Ascending aorta (tissue), 2 donors: ENCODE measurements around the gene PHACTR2. TPM values are rescaled to one million over a fixed set of nuclear protein-coding genes. Genes with fewer than 3 reads are reported as not detected.

Experiments
- DNase-seq, 2 donors: peaks; one replicate each; pipeline ENCODE4 v3.0.0-alpha.2; 2019; ENCODE audit warnings: low spot score in 2 of 2
- H3K27ac ChIP-seq, 2 donors: fragments of 200-600 bp; sonication (generic); one replicate each; pipeline ENCODE4 v1.5.1; 2016 to 2017; ENCODE audit warnings: mild to moderate bottlenecking in 1 of 2
- H3K27me3 ChIP-seq: fragments of 200-600 bp; sonication (generic); one replicate; pipeline ENCODE4 v1.5.1; 2017
- H3K36me3 ChIP-seq, 2 donors: fragments of 200-600 bp; sonication (generic); one replicate each; pipeline ENCODE4 v1.5.1; 2016
- H3K4me1 ChIP-seq, 2 donors: fragments of 200-600 bp; sonication (generic); one replicate each; pipeline ENCODE4 v1.5.1; 2016 to 2017; ENCODE audit warnings: mild to moderate bottlenecking in 1 of 2
- H3K4me3 ChIP-seq, 2 donors: fragments of 200-600 bp; sonication (generic); one replicate each; pipeline ENCODE4 v1.5.1; 2016 to 2017; ENCODE audit warnings: mild to moderate bottlenecking in 1 of 2
- H3K9me3 ChIP-seq, 2 donors: fragments of 200-600 bp; sonication (generic); one replicate each; pipeline ENCODE4 v1.5.1; 2016
- intact Hi-C: fragments of 100-400 bp; cut with DNase I; formaldehyde crosslinking; loops from one replicate; pipeline ENCODE4 v1.15.1; 2023
- total RNA-seq: library from RNA; depleted of rRNA; stranded (reverse); fragments of >200 nt; gene quantifications from one replicate; pipeline ENCODE4 v1.1.0, GENCODE V29; 2016
- TF ChIP-seq, protein P1 (sequence below), 3 experiments: fragments of 200-600 bp in 2 of 3; fragments of 450-650 bp in 1 of 3; sonication (generic) in 2 of 3; IDR thresholded peaks; one replicate each; pipeline ENCODE4 v1.5.1; 2016 to 2019; ENCODE audit warnings: antibody characterized with exemption in 3 of 3, mild to moderate bottlenecking in 1 of 3, moderate library complexity in 1 of 3

Gene PHACTR2
- total RNA-seq, 1 donor from 2014 or later, result 112 TPM

GRCh38 chr6:143691900-143692636, 14.3 kb downstream of the PHACTR2 start:
- Histone ChIP-seq H3K4me1 (peaks cover 4 to 71% of the 10 kb centered on the region in 2 donors), H3K9me3 (no peaks in the 10 kb centered on the region), H3K27me3 (no peaks in the 10 kb centered on the region), H3K4me3 (peak overlapping the region; percentile 18 to 38), H3K36me3 (no peaks in the 10 kb centered on the region), H3K27ac (peak overlapping the region; percentile 77 to 84)
- DNase-seq, result no peak
- TF ChIP-seq, protein P1, sequence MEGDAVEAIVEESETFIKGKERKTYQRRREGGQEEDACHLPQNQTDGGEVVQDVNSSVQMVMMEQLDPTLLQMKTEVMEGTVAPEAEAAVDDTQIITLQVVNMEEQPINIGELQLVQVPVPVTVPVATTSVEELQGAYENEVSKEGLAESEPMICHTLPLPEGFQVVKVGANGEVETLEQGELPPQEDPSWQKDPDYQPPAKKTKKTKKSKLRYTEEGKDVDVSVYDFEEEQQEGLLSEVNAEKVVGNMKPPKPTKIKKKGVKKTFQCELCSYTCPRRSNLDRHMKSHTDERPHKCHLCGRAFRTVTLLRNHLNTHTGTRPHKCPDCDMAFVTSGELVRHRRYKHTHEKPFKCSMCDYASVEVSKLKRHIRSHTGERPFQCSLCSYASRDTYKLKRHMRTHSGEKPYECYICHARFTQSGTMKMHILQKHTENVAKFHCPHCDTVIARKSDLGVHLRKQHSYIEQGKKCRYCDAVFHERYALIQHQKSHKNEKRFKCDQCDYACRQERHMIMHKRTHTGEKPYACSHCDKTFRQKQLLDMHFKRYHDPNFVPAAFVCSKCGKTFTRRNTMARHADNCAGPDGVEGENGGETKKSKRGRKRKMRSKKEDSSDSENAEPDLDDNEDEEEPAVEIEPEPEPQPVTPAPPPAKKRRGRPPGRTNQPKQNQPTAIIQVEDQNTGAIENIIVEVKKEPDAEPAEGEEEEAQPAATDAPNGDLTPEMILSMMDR (IDR thresholded peaks at IDR 0.05), result no peak
- intact Hi-C loops, result no loop called here

GRCh38 chr6:143692696-143693095, 14.9 kb downstream of the PHACTR2 start:
- peaks cover 6 to 70% of the 10 kb centered on the region in 2 donors for H3K4me1 ChIP-seq
- intact Hi-C loops, result no loop called here

GRCh38 chr6:143694013-143694412, 16.2 kb downstream of the PHACTR2 start:
- TF ChIP-seq, protein P1 (IDR thresholded peaks at IDR 0.05), result no peak
- Histone ChIP-seq H3K36me3 (no peaks in the 10 kb centered on the region), H3K9me3 (no peaks in the 10 kb centered on the region), H3K27ac (peak overlapping the region; percentile 77 to 84), H3K4me3 (no peak overlapping the region), H3K4me1 (peaks cover 13 to 69% of the 10 kb centered on the region in 2 donors), H3K27me3 (no peaks in the 10 kb centered on the region)
- no peak for DNase-seq
- intact Hi-C loops, result no loop called here

More at GRCh38 chr6:143692696-143693095, 14.9 kb downstream of the PHACTR2 start:
- no peak for DNase-seq
- no peaks in the 10 kb centered on the region for H3K9me3 ChIP-seq
- no peaks in the 10 kb centered on the region for H3K36me3 ChIP-seq
- no peaks in the 10 kb centered on the region for H3K27me3 ChIP-seq
- H3K4me3 ChIP-seq, result peak overlapping the region in 1 of 2 donors; percentile 38
- H3K27ac ChIP-seq, result peak overlapping the region; percentile 77 to 84
- TF ChIP-seq, protein P1 (IDR thresholded peaks at IDR 0.05), result no peak

DNA sequence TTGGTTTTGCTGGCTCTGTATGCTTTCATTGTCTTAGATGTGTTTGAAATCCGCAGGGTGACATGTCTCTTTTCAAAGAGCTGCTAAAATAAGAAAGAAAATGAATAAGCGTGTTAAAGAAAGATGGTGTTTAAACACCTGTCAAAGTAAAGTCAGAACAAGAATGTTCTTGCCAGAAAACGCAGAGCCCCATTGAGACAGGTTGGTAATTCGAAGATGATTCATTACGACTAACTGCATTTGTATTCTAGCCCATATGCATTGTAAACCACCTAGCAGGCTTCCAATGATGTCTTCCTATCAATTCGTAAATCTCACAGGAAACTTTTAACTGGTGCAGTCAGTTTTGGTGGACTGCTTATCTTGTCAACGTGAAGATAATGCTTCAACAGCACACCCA, 16.8 kb downstream of the PHACTR2 start:
- Histone ChIP-seq H3K4me1 (peaks cover 13 to 71% of the 10 kb centered on the region in 2 donors), H3K27ac (peak overlapping the region; percentile 77 to 84), H3K36me3 (no peaks in the 10 kb centered on the region), H3K27me3 (no peaks in the 10 kb centered on the region), H3K9me3 (no peaks in the 10 kb centered on the region), H3K4me3 (no peak overlapping the region)
- no peak for DNase-seq
- intact Hi-C loops, result no loop called here
- TF ChIP-seq, protein P1 (IDR thresholded peaks at IDR 0.05), result no peak

DNA sequence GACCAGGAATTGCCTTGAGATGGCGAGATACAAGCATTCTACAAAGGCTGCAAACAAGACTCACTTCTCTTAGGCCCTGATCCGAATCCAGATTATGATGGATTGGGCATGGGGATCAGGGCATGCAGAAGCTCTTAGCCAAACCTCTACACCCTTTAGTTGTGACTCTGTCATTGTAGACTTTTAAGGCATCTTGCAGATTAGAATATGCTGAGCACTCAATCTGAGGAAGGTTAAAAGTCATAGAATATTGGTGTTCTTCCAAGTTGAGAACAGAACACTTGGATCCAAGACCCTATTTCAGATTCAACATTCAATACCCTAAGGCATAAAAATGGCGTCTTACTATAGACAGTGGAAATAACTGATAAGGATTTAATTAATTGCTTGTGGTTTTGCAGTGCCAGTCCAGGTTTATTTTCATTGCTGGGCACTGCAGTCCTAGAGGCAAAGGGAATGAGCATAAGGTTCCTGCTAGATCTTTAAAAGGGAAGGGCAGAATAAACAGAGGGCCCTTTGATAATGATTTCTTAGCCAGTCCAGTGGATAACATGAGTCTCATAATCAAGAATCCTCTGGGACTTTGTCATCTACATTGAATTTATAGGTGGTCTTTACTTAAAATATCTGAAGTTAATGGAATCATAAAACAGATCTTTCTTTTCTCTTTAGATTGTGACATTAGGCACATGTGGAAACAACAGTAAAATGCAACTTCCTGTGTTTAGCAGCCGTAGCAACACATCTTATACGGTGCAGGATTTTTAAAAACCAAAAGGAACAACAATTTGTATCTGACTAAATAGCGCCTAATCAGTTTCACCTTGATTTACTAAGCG, 17.6 kb downstream of the PHACTR2 start:
- TF ChIP-seq, protein P1 (IDR thresholded peaks at IDR 0.05), result no peak
- Histone ChIP-seq H3K4me3 (no peak overlapping the region), H3K36me3 (no peaks in the 10 kb centered on the region), H3K4me1 (peaks cover 13 to 70% of the 10 kb centered on the region in 2 donors), H3K27me3 (no peaks in the 10 kb centered on the region), H3K27ac (peak overlapping the region; percentile 77 to 84), H3K9me3 (no peaks in the 10 kb centered on the region)
- intact Hi-C loops, result loop anchor here (5.0 kb wide), 1 partner anchor 47 kb away; no protein-coding TSS in a partner anchor
- no peak for DNase-seq
